T-helper 2 cell treated with Interferon-gamma antibody and Interleukin-4, amounts not matched to agents 5 μg/mL and 100 μg/mL, for 36 hours (primary cell): Measurements from ENCODE around the gene AARS2.

ENCODE experiments used
- DNase-seq: peaks from one replicate; pipeline ENCODE4 v3.0.0; 2021; ENCODE audit warnings: low spot score
- H3K27ac Mint-ChIP-seq: one replicate; pipeline ENCODE4 v1.8.0; 2021; ENCODE audit warnings: mild to moderate bottlenecking, mixed read lengths
- H3K27me3 Mint-ChIP-seq: one replicate; pipeline ENCODE4 v1.8.0; 2021; ENCODE audit warnings: low read depth, mixed read lengths
- H3K36me3 Mint-ChIP-seq: one replicate; pipeline ENCODE4 v1.8.0; 2021; ENCODE audit warnings: low read depth, mixed read lengths
- H3K4me1 Mint-ChIP-seq: one replicate; pipeline ENCODE4 v1.8.0; 2021; ENCODE audit warnings: low read depth, mixed read lengths
- H3K4me3 Mint-ChIP-seq: one replicate; pipeline ENCODE4 v1.8.0; 2022; ENCODE audit warnings: mild to moderate bottlenecking, moderate library complexity, mixed read lengths
- H3K9me3 Mint-ChIP-seq: one replicate; pipeline ENCODE4 v1.8.0; 2021; ENCODE audit warnings: mixed read lengths

The AARS2 gene

DNA sequence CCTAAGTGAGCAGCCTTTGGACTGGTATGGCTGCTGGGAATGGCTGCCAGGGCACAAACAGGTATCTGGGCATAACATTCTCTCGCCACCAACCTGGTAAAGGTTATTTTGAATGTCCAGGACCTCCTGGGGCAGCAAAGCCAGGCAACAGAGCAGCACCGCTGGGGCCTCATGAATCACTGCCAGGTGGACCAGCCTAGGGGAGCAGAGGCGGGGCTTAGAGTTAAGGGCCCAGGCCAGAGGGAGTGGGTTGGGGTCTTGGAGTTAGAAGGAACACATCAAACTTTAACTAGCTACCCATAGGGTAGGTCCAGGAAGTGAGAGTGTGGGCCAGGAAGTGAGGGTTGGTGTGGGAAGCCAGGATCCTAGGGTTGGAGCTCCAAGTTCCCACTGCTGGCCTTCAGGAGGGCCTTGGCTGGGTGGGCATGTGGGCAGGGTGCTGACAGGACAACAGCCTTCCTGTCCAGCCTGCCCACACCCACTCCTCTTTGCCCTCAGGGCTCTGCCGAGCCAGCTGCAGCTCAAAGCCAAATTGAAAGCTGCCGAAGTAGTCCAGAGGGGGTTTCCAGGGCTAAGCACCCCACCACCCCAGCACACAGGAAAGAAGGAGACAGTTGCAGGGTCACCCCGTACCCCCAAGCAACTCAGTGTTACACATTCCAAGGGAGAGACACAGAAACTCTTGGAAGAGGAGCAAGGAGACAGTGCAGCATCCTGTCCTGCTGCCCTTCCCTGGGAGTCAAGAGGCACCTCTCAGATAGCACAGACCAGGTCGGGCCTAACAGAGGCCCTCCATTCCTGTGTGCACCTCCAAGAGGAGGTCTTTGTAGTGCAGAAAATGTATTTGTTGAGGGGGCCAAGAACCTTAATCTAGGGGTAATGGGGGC lies 50.4 kb downstream of the AARS2 start:
- H3K36me3 Mint-ChIP-seq: peaks cover 39% of the 10 kb centered on the region
- DNase-seq: no peak
- peak overlapping the region; percentile 93 for H3K27ac Mint-ChIP-seq
- H3K9me3 Mint-ChIP-seq: no peaks in the 10 kb centered on the region
- peak overlapping the region; percentile 97 for H3K4me3 Mint-ChIP-seq
- H3K27me3 Mint-ChIP-seq: no peaks in the 10 kb centered on the region
- H3K4me1 Mint-ChIP-seq: peaks cover 47% of the 10 kb centered on the region

DNA sequence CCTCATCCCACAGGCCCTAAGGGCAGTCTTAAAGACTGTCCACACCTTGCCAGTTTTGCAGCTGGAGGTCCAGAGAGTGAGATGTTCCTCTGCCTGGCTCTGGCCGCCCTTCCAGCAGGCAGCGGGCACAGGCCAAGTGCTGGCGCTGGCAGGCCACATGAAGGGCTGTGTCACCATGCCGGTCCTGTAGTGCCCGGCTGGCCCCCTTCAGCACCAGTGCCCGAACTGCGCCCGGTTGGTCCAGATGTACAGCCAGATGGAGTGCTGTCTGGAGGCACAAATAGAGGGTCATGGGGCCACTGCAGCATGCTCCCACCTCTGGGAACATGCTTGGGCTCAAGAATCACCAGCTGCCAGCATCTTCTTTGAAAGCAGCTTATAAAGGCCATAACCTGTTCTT lies 51.6 kb downstream of the AARS2 start:
- no peaks in the 10 kb centered on the region for H3K9me3 Mint-ChIP-seq
- H3K27me3 Mint-ChIP-seq: no peaks in the 10 kb centered on the region
- H3K4me1 Mint-ChIP-seq: peaks cover 45% of the 10 kb centered on the region
- no peak overlapping the region for H3K27ac Mint-ChIP-seq
- no peak overlapping the region for H3K4me3 Mint-ChIP-seq
- peaks cover 41% of the 10 kb centered on the region for H3K36me3 Mint-ChIP-seq
- no peak for DNase-seq

DNA sequence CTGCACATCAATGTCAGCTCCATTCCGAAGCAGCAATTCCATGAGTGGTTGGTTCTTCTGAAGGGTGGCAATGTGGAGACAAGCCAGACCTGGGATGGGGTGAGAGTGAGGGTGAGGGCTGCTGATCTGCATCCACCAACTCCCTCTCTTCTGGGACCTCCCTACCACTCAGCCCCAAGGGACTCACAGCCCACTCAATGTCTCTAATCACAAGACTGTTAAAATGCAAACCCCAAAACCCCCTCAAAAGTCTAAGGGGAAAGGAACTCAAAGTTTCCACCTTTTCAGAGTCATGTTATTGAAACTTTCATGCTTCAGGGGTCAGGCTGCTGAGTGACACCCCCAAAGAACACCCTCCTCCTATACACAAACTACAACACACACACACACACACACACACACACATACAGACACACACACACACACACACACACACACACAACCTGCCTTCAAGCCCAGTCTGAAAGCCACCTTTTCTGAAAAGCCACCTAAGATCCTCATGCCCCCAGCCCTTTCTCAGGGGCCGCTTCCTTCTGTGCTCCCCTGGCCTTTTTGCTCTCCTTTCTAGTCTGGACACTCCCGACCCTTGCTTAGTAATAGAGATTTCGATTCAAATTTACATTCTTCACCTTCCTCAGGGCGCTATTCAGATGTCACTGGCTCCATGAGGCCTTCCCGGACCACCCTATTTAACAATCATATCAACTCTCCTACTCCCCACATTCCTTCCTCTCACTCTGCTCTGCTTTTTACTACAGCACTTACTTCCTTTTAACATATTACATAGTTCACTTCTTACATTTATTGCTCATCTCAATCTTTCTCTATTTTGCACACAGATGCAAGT lies 52.5 kb downstream of the AARS2 start:
- H3K27ac Mint-ChIP-seq: peak overlapping the region; percentile 2

DNA sequence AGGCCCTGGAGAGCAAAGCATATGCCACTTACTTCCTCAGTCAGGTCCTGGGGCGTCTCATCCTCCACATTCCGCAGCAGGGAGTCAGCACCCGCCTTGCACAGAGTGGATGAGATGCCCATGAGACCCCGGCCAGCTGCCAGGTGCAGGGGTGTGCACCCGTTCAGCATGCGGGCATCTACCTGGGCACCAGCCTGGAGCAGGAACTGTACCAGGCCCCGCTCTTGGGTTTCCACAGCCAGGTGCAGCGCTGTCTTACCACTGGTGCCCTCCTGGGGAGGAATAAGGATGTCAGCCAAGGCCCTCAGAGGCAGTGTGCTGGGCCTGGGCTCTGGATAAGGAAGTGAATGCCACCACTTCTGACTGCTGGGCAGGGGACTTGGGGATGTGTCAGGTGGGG lies 53.1 kb downstream of the AARS2 start:
- Mint-ChIP-seq H3K4me3 (no peak overlapping the region), H3K36me3 (peaks cover 51% of the 10 kb centered on the region), H3K27ac (no peak overlapping the region)

More for the DNA sequence above, 52.5 kb downstream of the AARS2 start:
- no peak for DNase-seq
- Mint-ChIP-seq H3K4me1 (peaks cover 49% of the 10 kb centered on the region), H3K9me3 (no peaks in the 10 kb centered on the region), H3K4me3 (no peak overlapping the region), H3K27me3 (no peaks in the 10 kb centered on the region), H3K36me3 (peaks cover 44% of the 10 kb centered on the region)

DNA sequence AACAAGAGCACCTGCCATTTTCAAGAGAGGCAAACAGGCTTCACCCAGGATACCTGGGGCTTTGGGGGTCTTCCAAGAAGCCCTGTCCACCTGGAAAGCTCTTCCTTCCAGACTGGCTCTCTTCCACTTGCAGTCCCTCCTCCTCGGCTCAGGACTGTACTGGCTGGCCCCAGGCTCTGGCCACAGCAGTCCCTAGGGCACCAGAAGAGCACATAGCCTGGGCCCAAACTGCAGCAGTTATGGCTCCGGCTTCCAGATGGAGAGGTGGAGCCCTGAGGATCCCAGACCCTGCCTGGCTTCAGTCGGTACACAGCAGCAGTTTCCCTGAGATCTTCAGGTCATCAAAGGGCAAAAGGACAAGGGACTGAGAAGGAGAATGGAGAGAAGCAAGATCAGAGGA lies 54.2 kb downstream of the AARS2 start:
- Mint-ChIP-seq H3K4me3 (peak overlapping the region; percentile 83), H3K27ac (peak overlapping the region; percentile 88), H3K27me3 (no peaks in the 10 kb centered on the region), H3K9me3 (no peaks in the 10 kb centered on the region), H3K36me3 (peaks cover 57% of the 10 kb centered on the region), H3K4me1 (peaks cover 49% of the 10 kb centered on the region)
- no peak for DNase-seq

More for the DNA sequence above, 53.1 kb downstream of the AARS2 start:
- no peaks in the 10 kb centered on the region for H3K27me3 Mint-ChIP-seq
- no peak for DNase-seq
- no peaks in the 10 kb centered on the region for H3K9me3 Mint-ChIP-seq
- H3K4me1 Mint-ChIP-seq: peaks cover 52% of the 10 kb centered on the region

DNA sequence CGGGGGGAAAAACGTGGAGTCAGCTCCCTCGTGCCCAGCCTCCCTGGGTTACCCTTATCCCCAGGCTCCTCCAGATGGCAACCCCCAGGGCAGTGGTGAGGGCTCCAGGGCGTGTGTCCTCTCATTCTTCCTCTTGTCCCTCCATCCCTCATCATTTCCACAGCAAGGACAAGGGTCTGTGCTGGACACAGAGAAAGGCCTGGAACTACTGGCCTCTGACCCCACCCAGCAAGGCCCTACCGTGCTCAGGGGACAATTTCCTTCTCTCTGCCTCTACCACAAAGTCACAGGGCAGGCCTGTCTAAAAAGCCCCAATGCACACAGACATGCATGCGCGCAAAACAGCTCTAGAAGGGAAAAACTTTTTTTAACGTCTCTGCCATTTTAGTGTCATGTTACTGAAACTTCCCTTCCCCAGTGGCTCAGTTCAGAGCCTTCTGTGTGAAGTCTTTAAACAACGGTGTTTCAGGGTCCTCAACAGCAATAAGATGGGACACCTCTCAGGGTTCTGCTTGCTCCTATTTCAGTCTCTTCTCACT lies 54.8 kb downstream of the AARS2 start:
- Mint-ChIP-seq H3K36me3 (peaks cover 59% of the 10 kb centered on the region), H3K27ac (peak overlapping the region; percentile 88), H3K4me1 (peaks cover 48% of the 10 kb centered on the region), H3K4me3 (peak overlapping the region; percentile 83), H3K27me3 (no peaks in the 10 kb centered on the region), H3K9me3 (no peaks in the 10 kb centered on the region)
- DNase-seq: no peak

DNA sequence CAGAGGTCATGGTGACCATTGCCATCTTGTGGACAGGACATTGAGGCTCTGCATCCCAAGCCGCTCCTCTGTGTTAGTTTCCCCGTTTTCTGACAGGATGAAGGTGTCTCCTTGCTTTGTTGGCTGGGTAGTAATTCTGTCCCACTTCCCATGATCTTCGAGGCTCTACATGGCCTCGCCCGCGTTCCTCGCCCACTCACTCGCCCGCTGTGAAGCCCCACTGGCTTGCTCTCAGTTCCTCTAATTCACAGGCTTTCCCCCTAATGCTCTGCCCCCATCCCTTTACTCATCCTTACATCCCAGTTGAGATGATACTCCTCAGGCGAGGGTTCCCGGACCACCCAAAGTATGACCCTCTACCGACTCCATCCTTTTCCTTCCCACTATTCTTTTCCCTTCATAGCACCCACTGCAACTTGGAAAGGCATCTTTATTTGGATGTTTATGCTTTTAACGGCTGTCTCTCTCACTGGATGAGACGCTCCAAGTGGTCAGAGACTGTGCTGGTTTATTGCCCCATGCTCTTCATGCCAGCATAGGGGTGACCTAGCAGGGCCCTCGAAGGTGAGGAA lies 55.3 kb downstream of the AARS2 start:
- Mint-ChIP-seq H3K4me1 (peaks cover 47% of the 10 kb centered on the region), H3K27me3 (no peaks in the 10 kb centered on the region), H3K4me3 (peak overlapping the region; percentile 83), H3K36me3 (peaks cover 60% of the 10 kb centered on the region), H3K27ac (peak overlapping the region; percentile 88), H3K9me3 (no peaks in the 10 kb centered on the region)
- no peak for DNase-seq

DNA sequence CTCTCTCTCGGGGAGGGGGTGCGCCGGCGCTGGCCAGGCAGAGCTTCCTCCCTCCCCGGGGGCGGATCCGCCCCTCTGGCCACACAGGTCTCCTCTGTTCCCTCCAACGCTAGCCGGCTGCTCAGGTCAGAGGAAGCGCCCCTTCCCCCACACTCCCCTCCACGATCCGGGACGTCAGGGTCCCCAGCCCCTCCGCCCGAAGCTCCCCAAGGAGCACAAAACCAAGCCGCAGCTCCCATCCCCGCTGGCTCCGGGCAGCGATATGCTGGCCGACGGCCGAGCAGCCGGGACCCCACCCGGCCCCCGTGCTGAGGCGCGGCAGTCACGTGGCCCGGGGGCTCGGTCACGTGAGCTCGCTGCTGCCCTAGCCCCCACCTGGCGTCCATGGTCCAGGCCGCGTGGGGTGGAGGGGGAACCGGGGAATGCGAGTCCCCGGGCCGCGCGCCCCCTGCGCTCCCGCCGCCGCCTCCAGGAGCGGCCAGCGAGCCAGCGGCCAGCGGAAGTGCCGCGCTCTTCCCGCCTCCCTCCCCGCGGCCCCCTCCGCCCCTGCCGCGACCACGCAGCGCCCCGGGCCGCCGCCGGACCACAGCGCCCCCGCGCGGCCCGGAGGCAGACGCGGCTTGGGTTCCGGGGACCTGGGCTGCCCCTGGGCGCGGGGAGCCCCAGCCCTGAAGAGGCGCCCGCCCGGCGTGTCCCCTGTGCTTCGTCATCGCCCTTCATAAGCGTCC lies 56.0 kb downstream of the AARS2 start, which contains the start of gene SLC35B2:
Gene SLC35B2 (minus strand): TSS at position 504 of the 728 bp plus-strand sequence. CDS start 118 bp downstream, at position 386.
- Mint-ChIP-seq H3K4me1 (peaks cover 43% of the 10 kb centered on the region), H3K4me3 (peak within 1 kb of the TSS; percentile 86), H3K27me3 (no peaks in the 10 kb centered on the region), H3K9me3 (no peaks in the 10 kb centered on the region), H3K27ac (peak within 1 kb of the TSS; percentile 88), H3K36me3 (peaks cover 61% of the 10 kb centered on the region)
- peak; percentile 76 for DNase-seq

DNA sequence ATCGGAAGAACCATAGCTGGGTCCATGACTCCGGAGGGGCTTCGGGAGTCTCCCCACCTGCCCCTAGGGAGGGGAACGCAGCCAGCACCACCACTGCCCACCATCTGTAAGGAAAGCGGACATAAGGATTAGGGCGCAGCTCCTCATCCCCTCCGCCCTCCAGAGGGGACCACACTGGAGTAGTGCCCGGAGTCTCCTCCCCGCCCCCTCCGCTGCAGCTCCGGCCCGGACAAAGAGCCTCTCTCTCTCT lies 56.4 kb downstream of the AARS2 start:
- Mint-ChIP-seq H3K36me3 (peaks cover 66% of the 10 kb centered on the region), H3K27me3 (no peaks in the 10 kb centered on the region), H3K27ac (peak overlapping the region; percentile 78), H3K4me1 (peaks cover 42% of the 10 kb centered on the region), H3K9me3 (no peaks in the 10 kb centered on the region), H3K4me3 (peak overlapping the region; percentile 86)
- no peak for DNase-seq

DNA sequence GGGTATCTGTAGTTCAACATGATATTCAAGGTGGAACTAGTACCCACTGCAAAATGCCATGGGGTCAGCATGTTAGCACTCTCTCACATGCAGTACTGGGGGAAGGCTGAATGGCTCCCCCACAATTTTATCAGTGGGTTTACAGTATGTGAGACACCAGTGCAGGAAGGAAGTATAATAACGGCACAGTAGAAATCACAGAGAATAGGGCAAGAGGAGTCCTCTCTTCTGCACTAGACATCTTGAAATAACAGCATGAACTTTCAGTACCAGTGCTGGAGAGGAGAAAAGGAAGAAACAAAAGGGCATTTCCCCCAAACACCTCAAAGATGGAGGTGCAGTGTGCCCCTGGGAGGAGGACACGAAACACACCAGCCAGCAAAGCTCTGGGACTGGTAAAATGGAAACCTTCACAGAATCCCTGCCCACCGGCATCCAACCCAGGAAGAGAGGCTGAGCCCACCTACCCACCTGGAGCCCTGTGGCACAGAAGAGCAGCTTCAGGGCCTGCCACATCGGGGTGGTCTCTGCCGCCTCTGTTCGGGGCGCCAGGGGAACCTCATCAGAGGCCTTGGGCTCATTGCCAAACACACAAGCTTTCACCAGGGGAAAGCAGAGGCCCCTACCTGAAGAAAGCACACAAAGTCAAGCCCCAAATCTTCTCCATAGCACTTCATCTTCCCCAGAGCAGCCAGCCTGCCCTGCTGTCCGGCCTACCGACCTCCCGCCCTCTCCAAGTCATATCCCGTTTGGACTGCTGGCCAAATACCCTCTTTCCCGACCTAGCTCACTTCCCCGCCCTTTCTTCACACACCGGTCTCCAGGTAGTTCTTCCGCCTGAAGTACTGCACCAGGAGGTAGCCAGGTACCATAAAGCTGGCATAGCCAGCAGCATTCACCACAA lies 57.0 kb downstream of the AARS2 start:
- H3K36me3 Mint-ChIP-seq: peaks cover 69% of the 10 kb centered on the region
- H3K27ac Mint-ChIP-seq: peak overlapping the region; percentile 78
- H3K9me3 Mint-ChIP-seq: no peaks in the 10 kb centered on the region
- no peak for DNase-seq
- H3K4me3 Mint-ChIP-seq: peak overlapping the region; percentile 86
- peaks cover 43% of the 10 kb centered on the region for H3K4me1 Mint-ChIP-seq
- no peaks in the 10 kb centered on the region for H3K27me3 Mint-ChIP-seq

DNA sequence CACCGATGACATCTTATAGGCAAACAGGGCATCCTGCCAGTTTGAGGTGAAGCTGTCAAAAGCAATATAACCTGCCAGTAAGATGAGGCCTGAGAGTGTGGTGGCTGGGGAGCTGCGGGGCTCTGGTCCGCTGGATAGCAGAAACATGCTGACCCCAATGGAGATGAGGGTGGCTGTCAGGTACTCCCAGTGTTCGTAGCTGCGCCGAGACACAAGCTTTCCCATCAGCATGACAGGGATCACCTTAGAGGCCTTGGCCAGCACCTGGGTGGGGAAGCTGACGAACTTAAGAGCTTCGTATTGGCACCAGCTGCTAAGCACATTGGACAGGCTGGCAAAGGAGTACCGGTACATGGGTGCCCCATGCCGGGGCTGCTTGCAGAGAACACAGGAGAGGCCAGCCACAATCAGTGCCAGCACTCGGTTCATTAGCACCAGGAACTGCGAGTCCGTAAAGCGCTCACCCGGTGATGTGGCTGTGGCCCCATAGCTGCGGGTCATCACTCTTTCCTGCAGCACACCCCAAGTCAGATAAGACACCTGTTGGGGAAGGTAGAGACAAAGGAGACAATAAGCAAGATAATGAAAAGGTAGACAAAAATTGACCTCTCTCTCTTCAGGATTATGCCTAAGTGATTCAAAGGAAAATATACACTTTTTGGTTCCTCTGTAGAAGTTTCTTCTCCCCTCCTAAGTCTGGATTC lies 57.9 kb downstream of the AARS2 start:
- DNase-seq: no peak
- peaks cover 74% of the 10 kb centered on the region for H3K36me3 Mint-ChIP-seq
- no peaks in the 10 kb centered on the region for H3K27me3 Mint-ChIP-seq
- peak overlapping the region; percentile 78 for H3K27ac Mint-ChIP-seq
- H3K4me1 Mint-ChIP-seq: peaks cover 43% of the 10 kb centered on the region
- H3K4me3 Mint-ChIP-seq: peak overlapping the region; percentile 86
- H3K9me3 Mint-ChIP-seq: no peaks in the 10 kb centered on the region
